HepG2 (cell line): ENCODE results near the gene ANAPC16. TPM values are rescaled to one million over a fixed set of nuclear protein-coding genes. Genes with fewer than 3 reads are reported as not detected.

ENCODE experiments used
- ATAC-seq: fragments of 200-7000 bp; cut with Tn5 transposase; 3 replicates; pipeline ENCODE4 v1.9.1; 2020; ENCODE audit warnings: mild to moderate bottlenecking, moderate library complexity
- BruUV-seq: library from RNA; stranded (reverse); fragments of 400-500 nt; replicated peaks from 2 replicates; lab custom pipeline; 2021; lab: Mats Ljungman, UMichigan
- CTCF ChIA-PET: fragments of 300-600 bp; formaldehyde crosslinking; extraction: SDS; loops from one replicate; lab custom pipeline; 2021; ENCODE audit warnings: low total read pairs, inconsistent platforms, low intra/inter-chr PET ratio; lab: Yijun Ruan, JAX
- POLR2A ChIA-PET: fragments of 350-600 bp; sonication (Branson Sonifier 250); formaldehyde crosslinking; loops from one replicate; lab custom pipeline; 2020; ENCODE audit warnings: antibody characterized with exemption, inconsistent platforms; lab: Yijun Ruan, JAX
- DNase-seq: peaks from one replicate; pipeline ENCODE4 v3.0.0-alpha.2; 2015; ENCODE audit warnings: low spot score
- FAIRE-seq: peaks from 3 replicates; lab custom pipeline; 2011; peaks lifted over from hg19 to GRCh38; lab: Jason Lieb, UNC
- H2AFZ ChIP-seq: one replicate; pipeline ENCODE4 v1.6.1; 2011; ENCODE audit warnings: low read length, inconsistent platforms
- H3K27ac ChIP-seq: fragments of 300-600 bp; 3 replicates; pipeline ENCODE4 v1.8.0; 2011; ENCODE audit warnings: mixed run types, mild to moderate bottlenecking, mixed read lengths, low read length, inconsistent platforms; ENCODE audit not compliant: insufficient read depth; ENCODE audit errors: extremely low read length
- H3K27me3 ChIP-seq, 2 experiments: fragments of 200-600 bp in 1 of 2; 2 replicates in 1 of 2; 3 replicates in 1 of 2; pipeline versions ENCODE4 v1.6.0 to v1.8.0; 2011; ENCODE audit warnings: low read length in 2 of 2, mild to moderate bottlenecking in 2 of 2, moderate library complexity in 2 of 2, inconsistent platforms in 1 of 2; ENCODE audit not compliant: insufficient read depth in 2 of 2, control insufficient read depth in 1 of 2
- H3K36me3 ChIP-seq, 2 experiments: fragments of 200-600 bp in 1 of 2; replicated peaks in 1 of 2; 2 replicates in 1 of 2; 3 replicates in 1 of 2; pipeline versions ENCODE4 v1.5.1 to v1.8.0; 2011; ENCODE audit warnings: low read length in 2 of 2, inconsistent platforms in 1 of 2; ENCODE audit not compliant: insufficient read depth in 2 of 2, control insufficient read depth in 1 of 2
- H3K4me1 ChIP-seq: 2 replicates; pipeline ENCODE4 v1.5.1; 2012; ENCODE audit warnings: low read length, inconsistent platforms; ENCODE audit not compliant: insufficient read depth
- H3K4me2 ChIP-seq: 2 replicates; pipeline ENCODE4 v1.6.0; 2011; ENCODE audit warnings: low read depth, low read length, inconsistent platforms
- H3K4me3 ChIP-seq, 3 experiments: fragments of 200-600 bp in 1 of 3; sonication (generic), shearing (Covaris generic) in 1 of 3; replicated peaks in 1 of 3; 2 replicates each; pipeline ENCODE4 v1.5.1; 2011 to 2016; ENCODE audit warnings: low read length in 3 of 3, inconsistent platforms in 2 of 3, low read depth in 2 of 3, mild to moderate bottlenecking in 2 of 3, control low read depth in 1 of 3, mixed read lengths in 1 of 3; ENCODE audit not compliant: insufficient read depth in 1 of 3
- H3K79me2 ChIP-seq: one replicate; pipeline ENCODE4 v1.6.1; 2011; ENCODE audit warnings: low read length, inconsistent platforms; ENCODE audit not compliant: insufficient read depth
- H3K9ac ChIP-seq: 2 replicates; pipeline ENCODE4 v1.6.0; 2011; ENCODE audit warnings: mild to moderate bottlenecking, low read depth, low read length, inconsistent platforms; ENCODE audit not compliant: insufficient read depth
- H3K9me3 ChIP-seq: 2 replicates; pipeline ENCODE4 v1.5.1; 2012; ENCODE audit warnings: mild to moderate bottlenecking, low read length
- H4K20me1 ChIP-seq: 2 replicates; pipeline ENCODE4 v1.6.0; 2011; ENCODE audit warnings: inconsistent platforms, mild to moderate bottlenecking, low read length, moderate library complexity; ENCODE audit not compliant: insufficient read depth
- NFIC ChIP-seq: IDR thresholded peaks from 2 replicates; pipeline ENCODE4 v1.6.1; 2012; ENCODE audit warnings: mild to moderate bottlenecking, low read length, inconsistent platforms
- SMARCC2 ChIP-seq: fragments of 450-650 bp; IDR thresholded peaks from 2 replicates; pipeline ENCODE4 v1.6.1; 2017; ENCODE audit warnings: antibody characterized with exemption, mild to moderate bottlenecking
- ZBED4 ChIP-seq: sonication (generic); formaldehyde crosslinking; IDR thresholded peaks from 2 replicates; pipeline ENCODE4 v1.4.0; 2020; ENCODE audit warnings: missing genetic modification reagents, borderline replicate concordance
- ZFP36 ChIP-seq: fragments of 150-350 bp; IDR thresholded peaks from 2 replicates; pipeline ENCODE4 v1.6.1; 2018; ENCODE audit warnings: borderline replicate concordance, low read length, low read depth; ENCODE audit not compliant: partially characterized antibody
- ZNF382 ChIP-seq: sonication (generic); formaldehyde crosslinking; IDR thresholded peaks from 2 replicates; pipeline ENCODE4 v1.5.0; 2020; ENCODE audit warnings: missing genetic modification reagents, mild to moderate bottlenecking, borderline replicate concordance
- ZNF710 ChIP-seq: sonication (generic); formaldehyde crosslinking; IDR thresholded peaks from 2 replicates; pipeline ENCODE4 v1.5.0; 2020; ENCODE audit warnings: mild to moderate bottlenecking, missing genetic modification reagents, borderline replicate concordance
- ZNF746 ChIP-seq: sonication (generic); formaldehyde crosslinking; IDR thresholded peaks from 2 replicates; pipeline ENCODE4 v1.8.0; 2022; ENCODE audit warnings: mild to moderate bottlenecking, missing genetic modification reagents
- ZNF747 ChIP-seq: sonication (generic); formaldehyde crosslinking; IDR thresholded peaks from 2 replicates; pipeline ENCODE4 v1.8.1; 2023; ENCODE audit warnings: missing genetic modification reagents, mild to moderate bottlenecking, borderline replicate concordance
- WGBS: methylation state at CpG from one replicate; pipeline ENCODE4 v1.1.6; 2017; ENCODE audit warnings: low lambda C conversion rate; 5-methylcytosine and 5-hydroxymethylcytosine counted together
- in situ Hi-C: cut with HindIII; loops from 2 replicates; pipeline ENCODE4 v1.10.0; 2017; ENCODE audit warnings: low pct_unique_long_range_greater_than_20kb; ENCODE audit not compliant: extremely low pct_ligation_motif_present
- intact Hi-C: fragments of 100-400 bp; cut with micrococcal nuclease; formaldehyde crosslinking; loops from one replicate; pipeline ENCODE4 v1.10.0; 2022; ENCODE audit not compliant: unreplicated experiment
- polyA plus RNA-seq, 8 experiments: library from polyadenylated mRNA; depleted of rRNA in 3 of 8; stranded (reverse) in 7 of 8; unstranded in 1 of 8; fragments of >200 nt; fragmentation: Illumina TruSeq in 4 of 8; extraction: Trizol in 4 of 8; gene quantifications; 2 replicates each; pipeline versions ENCODE4 v1.2.1 to v1.2.3, GENCODE V29; 2011 to 2016; ENCODE audit warnings: low read depth in 4 of 8, missing spikeins in 1 of 8, mixed read lengths in 1 of 8; ENCODE audit not compliant: insufficient read depth in 1 of 8
- total RNA-seq, 5 experiments: library from RNA; depleted of rRNA; stranded (reverse); fragments of >200 nt; fragmentation: Illumina TruSeq; extraction: Trizol; gene quantifications; 2 replicates each; pipeline ENCODE4 v1.2.3, GENCODE V29; 2016; ENCODE audit warnings: low read depth in 1 of 5

ANAPC16 gene
- total and polyA plus RNA-seq, 2 of the 13 experiments (the other 11 are each of a cell fraction or from before 2014, with no cell fraction given): 74.8 to 89.4 TPM

- H3K9me3 ChIP-seq: no peaks in the 10 kb centered on the region
- in situ Hi-C loops (no loop called here), intact Hi-C loops (loop anchor here (10.0 kb wide), 1 partner anchor 69 kb away; no protein-coding TSS in a partner anchor)
- no peak overlapping the region for H3K4me3 ChIP-seq
- no peak overlapping the region for H3K27ac ChIP-seq
- DNase-seq (no peak), FAIRE-seq (no peak), ATAC-seq (no peak)
- no peaks in the 10 kb centered on the region for H4K20me1 ChIP-seq
- H3K27me3 ChIP-seq: no peaks in the 10 kb centered on the region
- ChIA-PET CTCF (no interaction called here), POLR2A (interaction anchor here (0.9 to 2.1 kb wide), 6 partner anchors 42 to 158 kb away, joined by 3 to 7 read pairs (median 4); partner anchors contain the start of genes ANAPC16 and ASCC1)
- H2AFZ ChIP-seq: no peak overlapping the region
- BruUV-seq: no TSS peak
- H3K9ac ChIP-seq: no peak overlapping the region
- H3K4me1 ChIP-seq: peaks cover 32% of the 10 kb centered on the region
- H3K36me3 ChIP-seq: peaks cover 4 to 16% of the 10 kb centered on the region in 2 experiments; a peak in 3 of 5 replicates
- TF ChIP-seq SMARCC2 (no peak), ZNF746 (CRISPR knock-in tag) (no peak), ZNF710 (no peak), NFIC (no peak)
- no peak overlapping the region for H3K4me2 ChIP-seq
- H3K79me2 ChIP-seq: no peaks in the 10 kb centered on the region
These were observed 41.5 kb upstream of the ANAPC16 start for GRCh38 chr10:72174297-72174662.

- TF ChIP-seq ZFP36: no peak
- TF ChIP-seq ZBED4 (CRISPR knock-in tag): no peak
- TF ChIP-seq ZNF747 (CRISPR knock-in tag): no peak
- no peak for TF ChIP-seq ZNF382 (CRISPR knock-in tag)
These were observed 40.7 kb upstream of the ANAPC16 start for GRCh38 chr10:72175149-72175548.

More at GRCh38 chr10:72175149-72175548, 40.7 kb upstream of the ANAPC16 start:
- H3K9ac ChIP-seq: no peak overlapping the region
- ATAC-seq: no peak
- H3K4me3 ChIP-seq: no peak overlapping the region
- intact Hi-C loops (loop anchor here (10.0 kb wide), 1 partner anchor 70 kb away; no protein-coding TSS in a partner anchor), in situ Hi-C loops (no loop called here)
- no peak overlapping the region for H3K27ac ChIP-seq
- no peaks in the 10 kb centered on the region for H3K27me3 ChIP-seq
- H4K20me1 ChIP-seq: no peaks in the 10 kb centered on the region
- CTCF ChIA-PET: no interaction called here
- WGBS: 84% methylated on average over 1 of the region's 1 CpG
- H3K4me1 ChIP-seq: peaks cover 29% of the 10 kb centered on the region
- no peaks in the 10 kb centered on the region for H3K9me3 ChIP-seq
- POLR2A ChIA-PET: interaction anchor here (1.7 to 2.1 kb wide), 2 partner anchors 41 to 98 kb away, joined by 7 read pairs; partner anchors contain the start of genes ANAPC16 and ASCC1
- H3K79me2 ChIP-seq: no peaks in the 10 kb centered on the region
- FAIRE-seq: no peak
- BruUV-seq: no TSS peak
- H3K36me3 ChIP-seq: peaks cover 4 to 16% of the 10 kb centered on the region in 2 experiments; a peak in 3 of 5 replicates
- DNase-seq: no peak
- H2AFZ ChIP-seq: no peak overlapping the region
- H3K4me2 ChIP-seq: no peak overlapping the region
